NCI-H2029 (cell line): ENCODE data around the gene UGT1A3.

Source experiments
- DNase-seq: peaks from one replicate; lab custom pipeline; 2025; lab: John Stamatoyannopoulos, UW

UGT1A3 gene

DNA sequence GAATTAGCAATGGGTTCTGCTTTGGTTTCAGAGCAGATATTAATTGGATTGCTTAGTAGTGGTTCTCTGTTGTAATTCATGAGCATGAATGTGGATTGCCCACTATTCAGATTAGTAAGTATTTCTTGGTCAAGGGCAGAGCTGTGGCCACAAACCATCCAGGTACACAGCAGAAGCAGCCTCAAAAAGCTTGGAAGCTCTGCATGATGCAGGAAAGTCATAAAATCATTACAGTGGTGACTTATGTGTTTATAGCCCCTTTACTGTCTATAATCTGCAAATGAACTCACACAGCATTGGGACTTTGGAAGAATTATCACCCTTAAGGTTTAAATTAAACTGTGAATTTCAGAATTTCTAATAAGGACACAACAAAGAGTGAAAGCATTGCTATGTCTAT is 29.3 kb downstream of the UGT1A3 start:
- DNase-seq = no peak

DNA sequence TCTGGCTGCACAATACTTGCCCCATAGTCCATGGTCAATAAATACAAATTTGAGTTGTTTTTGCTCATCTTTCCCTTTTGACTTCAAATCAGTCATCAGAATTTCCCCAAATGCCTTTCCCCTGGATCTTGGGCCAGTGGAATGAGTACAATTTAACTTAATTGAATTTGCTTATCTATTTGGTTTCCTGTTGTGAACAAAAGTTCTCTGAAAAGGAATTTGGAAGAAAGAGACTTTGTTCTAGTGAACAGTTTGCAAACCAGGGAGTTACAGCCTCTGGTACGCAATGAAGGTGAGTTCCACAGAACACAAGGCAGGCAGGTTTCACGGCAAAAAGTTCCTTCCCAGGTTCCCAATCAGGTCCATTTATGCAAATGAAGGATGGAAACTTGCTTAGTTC is 30.0 kb downstream of the UGT1A3 start:
- no peak for DNase-seq

DNA sequence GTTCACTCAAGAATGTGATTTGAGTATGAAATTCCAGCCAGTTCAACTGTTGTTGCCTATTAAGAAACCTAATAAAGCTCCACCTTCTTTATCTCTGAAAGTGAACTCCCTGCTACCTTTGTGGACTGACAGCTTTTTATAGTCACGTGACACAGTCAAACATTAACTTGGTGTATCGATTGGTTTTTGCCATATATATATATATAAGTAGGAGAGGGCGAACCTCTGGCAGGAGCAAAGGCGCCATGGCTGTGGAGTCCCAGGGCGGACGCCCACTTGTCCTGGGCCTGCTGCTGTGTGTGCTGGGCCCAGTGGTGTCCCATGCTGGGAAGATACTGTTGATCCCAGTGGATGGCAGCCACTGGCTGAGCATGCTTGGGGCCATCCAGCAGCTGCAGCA is 31.2 kb downstream of the UGT1A3 start, which contains the start of gene UGT1A1:
TSS of gene UGT1A1 (plus strand) at position 228 of the 400 bp plus-strand sequence. CDS start at position 246, 18 bp downstream.
- no peak for DNase-seq

DNA sequence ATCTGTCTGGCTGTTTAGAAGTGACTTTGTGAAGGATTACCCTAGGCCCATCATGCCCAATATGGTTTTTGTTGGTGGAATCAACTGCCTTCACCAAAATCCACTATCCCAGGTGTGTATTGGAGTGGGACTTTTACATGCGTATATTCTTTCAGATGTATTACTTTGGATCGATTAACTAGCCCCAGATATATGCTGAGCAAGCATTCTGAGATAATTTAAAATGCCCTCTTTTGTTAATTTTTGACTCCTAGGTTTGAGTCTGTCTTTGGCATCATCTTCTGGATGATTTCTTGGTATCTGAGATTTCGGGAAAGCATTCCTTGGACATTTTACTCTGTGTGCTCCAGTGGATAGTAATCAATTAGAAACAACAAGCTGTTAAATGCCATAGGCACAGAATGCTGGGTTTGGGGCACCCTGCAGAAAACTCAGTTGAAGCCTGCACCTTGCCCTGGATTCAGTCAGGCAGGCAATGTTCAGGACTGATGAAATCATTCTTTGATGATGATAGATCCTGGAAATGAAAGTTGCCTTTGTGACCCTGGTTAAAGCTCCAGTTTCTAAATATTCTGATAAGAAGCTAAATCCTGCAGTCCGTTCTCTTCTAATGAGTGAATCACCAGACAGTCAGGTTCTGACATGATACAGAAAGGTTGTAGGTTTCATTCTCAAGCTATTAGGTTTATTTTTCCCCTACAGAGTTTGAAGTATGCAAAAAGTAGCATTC is 32.4 kb downstream of the UGT1A3 start:
- no peak for DNase-seq

DNA sequence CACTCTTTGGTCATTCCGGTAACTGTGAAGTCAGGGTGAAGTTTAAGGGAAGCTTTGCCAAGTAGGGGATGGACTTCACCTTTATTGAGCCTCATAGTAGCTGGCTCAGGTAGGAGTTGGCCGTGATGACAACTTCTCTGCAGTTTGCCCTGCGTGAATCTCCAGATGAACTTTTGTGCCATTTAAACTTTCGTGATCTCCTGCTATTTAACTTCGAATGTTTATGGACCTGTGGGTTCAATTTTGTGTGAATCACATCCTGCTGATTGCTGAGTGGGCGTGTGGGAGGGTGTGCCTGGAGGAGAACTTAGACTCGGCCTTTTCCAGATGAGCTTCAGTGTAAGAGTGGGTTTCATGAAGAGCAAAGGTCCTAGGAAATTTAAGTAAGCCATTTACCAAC is 35.4 kb downstream of the UGT1A3 start:
- DNase-seq = no peak

DNA sequence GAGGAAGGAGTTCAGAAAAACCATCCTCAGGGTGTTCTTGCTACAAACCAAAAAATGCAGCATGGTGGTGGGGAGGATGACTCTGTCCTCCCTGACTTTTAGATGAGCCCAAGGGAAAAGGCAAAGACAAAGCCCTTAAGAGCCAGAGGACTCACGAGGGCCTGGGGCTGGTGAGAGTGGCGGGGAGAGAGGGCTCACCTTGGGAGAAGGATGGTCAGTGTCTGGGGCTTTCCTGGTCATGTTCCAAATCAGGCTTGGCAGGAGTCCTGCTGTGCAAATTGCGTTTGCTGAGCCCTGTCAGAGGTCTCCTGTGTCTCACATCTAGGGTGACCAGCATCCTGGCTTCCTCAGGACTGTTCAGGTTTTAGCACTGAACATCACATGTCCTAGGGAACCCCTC is 35.9 kb downstream of the UGT1A3 start:
- DNase-seq = no peak

DNA sequence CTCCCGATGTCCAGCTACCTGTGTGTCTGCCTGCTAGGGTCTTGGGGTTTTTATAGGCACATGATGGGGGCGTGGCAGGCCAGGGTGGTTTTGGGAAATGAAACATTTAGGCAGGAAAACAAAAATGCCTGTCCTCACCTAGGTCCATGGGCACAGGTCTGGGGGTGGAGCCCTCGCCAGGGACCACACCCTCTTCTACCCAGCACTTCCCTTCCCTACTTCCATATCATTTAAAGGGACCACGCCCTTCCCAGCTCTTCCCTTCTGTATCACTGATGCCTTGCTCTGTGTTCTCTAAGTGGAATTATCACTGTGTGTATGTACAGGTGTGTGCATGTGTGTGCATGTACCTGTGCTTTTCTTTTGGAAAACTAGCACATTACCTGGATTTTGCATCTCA is 37.6 kb downstream of the UGT1A3 start:
- DNase-seq = no peak

DNA sequence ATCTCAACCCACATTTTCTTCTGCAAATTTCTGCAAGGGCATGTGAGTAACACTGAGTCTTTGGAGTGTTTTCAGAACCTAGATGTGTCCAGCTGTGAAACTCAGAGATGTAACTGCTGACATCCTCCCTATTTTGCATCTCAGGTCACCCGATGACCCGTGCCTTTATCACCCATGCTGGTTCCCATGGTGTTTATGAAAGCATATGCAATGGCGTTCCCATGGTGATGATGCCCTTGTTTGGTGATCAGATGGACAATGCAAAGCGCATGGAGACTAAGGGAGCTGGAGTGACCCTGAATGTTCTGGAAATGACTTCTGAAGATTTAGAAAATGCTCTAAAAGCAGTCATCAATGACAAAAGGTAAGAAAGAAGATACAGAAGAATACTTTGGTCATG is 39.2 kb downstream of the UGT1A3 start:
- no peak for DNase-seq

DNA sequence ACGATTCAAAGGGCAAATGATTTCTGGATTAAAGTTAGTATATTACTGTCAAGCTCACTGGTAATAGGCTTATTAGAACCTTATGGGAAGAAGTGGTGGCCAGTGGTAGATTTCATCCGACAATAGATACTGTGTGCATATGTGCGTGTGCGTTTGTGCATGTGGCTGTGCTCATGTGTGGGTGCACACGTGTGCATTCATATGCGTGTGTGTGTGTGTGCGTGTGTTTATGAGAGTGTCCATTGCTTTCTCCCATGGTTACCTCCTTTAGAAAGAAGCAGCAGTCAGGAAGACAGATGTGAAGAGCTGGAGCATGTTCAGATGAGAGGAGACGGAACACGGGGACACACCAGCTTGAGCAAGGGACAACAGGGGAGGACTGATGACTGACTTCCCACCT is 40.4 kb downstream of the UGT1A3 start:
- no peak for DNase-seq

DNA sequence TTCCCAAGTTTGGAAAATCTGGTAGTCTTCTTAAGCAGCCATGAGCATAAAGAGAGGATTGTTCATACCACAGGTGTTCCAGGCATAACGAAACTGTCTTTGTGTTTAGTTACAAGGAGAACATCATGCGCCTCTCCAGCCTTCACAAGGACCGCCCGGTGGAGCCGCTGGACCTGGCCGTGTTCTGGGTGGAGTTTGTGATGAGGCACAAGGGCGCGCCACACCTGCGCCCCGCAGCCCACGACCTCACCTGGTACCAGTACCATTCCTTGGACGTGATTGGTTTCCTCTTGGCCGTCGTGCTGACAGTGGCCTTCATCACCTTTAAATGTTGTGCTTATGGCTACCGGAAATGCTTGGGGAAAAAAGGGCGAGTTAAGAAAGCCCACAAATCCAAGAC is 43.3 kb downstream of the UGT1A3 start:
- DNase-seq = no peak

DNA sequence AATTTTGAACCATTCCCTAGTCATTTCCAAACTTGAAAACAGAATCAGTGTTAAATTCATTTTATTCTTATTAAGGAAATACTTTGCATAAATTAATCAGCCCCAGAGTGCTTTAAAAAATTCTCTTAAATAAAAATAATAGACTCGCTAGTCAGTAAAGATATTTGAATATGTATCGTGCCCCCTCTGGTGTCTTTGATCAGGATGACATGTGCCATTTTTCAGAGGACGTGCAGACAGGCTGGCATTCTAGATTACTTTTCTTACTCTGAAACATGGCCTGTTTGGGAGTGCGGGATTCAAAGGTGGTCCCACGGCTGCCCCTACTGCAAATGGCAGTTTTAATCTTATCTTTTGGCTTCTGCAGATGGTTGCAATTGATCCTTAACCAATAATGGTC is 43.7 kb downstream of the UGT1A3 start:
- no peak for DNase-seq

DNA sequence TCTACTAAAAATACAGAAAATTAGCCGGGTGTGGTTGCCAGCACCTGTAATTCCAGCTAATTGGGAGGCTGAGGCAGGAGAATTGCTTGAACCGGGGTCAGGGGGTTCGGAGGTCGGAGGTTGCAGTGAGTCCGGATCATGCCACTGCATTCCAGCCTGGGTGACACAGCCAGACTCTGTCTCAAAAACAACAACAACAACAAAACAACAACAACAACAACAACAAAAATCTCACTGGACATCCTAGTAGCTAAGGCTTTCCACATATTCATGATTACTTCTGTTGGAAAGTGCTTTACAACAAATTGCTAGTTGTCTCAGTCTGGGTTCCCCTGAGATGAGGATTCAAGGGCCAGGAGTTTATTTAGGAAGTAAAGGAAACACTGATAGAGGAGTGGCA is 45.0 kb downstream of the UGT1A3 start:
- DNase-seq = no peak

DNA sequence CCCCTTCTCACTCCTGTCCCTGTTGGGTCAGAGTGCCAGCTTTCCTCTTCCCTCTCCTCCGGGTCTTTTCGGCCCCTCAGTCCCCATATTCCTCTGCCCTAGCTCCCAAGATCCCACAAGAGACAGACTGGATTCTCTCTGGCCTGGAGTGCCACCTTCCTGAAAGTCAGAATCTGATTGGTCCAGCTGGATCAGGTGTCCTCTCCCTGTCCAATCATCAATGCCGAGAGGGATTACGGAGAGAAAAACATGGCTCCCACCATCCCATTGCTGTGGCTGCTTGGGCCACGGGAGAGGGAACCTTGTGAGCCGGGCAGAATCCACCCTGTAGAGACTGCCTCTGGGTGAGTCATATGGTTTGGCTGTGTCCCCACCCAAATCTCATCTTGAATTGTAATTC is 46.6 kb downstream of the UGT1A3 start:
- no peak for DNase-seq

DNA sequence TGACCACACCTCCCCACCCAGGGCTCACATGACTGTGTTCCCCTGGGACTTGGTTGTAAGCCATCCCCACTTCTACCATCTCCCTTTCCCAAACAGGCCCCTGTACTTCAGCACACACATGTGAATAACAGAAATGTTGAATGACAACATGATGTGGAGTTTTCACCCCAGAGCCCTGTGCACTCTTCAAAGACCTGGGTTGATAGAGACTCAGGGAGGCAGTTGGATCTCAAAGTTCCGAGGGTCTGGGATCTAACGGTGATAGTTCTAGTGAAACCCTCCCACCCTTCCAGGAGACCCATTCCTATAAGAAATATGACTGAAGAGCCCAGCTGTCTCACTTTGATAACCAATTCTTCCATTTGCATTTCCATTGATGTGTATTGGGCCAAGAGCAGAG is 49.2 kb downstream of the UGT1A3 start, which contains the start of gene MROH2A:
TSS of gene MROH2A (plus strand) at position 301 of the 400 bp plus-strand sequence. CDS start 1,029 bp downstream, outside the sequence.
- DNase-seq = no peak

DNA sequence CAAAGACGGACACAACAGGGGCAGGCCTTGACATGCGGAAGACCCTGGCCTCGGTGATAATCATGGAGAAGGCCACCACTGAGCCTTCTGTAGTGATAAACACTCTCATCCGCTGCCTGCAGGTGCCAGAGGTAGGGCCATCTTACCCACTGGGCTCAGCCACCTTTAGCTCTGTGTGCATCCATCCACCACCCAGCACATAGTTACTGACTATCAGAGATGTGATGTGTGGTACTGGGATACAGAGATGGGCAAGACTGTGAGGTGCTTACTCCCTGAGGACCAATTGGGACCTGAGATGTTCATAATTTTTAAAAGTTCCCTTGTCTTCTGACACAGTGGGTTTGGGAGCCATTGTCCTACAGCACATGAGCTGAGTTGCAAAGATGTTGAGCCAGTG is 50.9 kb downstream of the UGT1A3 start:
- DNase-seq = no peak

DNA sequence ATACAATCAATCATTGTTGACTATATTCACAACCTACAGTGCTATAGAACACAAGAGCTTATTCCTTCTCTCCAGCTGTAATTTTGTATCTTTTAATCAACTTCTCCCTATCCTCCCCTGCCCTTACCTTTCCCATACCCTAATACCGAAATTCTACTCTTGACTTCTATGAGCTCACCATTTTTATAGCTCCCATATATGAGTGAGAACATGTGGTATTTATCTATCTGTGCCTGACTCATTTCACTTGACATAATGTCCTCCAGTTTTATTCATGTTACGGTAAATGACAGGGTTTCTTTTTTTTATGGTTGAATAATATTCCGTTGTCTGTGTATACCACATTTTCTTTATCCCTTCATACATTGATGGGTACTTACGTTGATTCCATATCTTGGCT is 51.9 kb downstream of the UGT1A3 start:
- DNase-seq = no peak

DNA sequence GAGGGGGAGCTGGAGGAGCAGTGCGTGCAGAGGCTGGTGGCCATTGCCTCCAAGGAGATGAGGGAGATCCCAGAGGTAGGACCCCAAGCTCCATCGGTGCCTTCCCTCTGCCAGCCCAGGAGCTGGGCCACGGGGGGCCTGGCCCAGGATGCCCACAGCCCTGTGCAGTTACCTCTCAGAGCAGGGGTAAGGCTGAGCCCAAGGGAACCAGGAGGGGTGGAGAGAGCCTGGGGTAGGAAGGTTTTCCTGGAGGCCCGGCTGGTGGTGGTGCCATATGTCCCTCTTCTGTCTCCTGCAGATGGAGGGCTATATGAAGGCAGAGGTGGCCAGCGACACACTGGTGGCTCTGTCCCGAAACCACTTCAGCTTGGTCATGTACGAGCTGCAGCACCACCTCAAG is 60.7 kb downstream of the UGT1A3 start:
- DNase-seq = no peak

DNA sequence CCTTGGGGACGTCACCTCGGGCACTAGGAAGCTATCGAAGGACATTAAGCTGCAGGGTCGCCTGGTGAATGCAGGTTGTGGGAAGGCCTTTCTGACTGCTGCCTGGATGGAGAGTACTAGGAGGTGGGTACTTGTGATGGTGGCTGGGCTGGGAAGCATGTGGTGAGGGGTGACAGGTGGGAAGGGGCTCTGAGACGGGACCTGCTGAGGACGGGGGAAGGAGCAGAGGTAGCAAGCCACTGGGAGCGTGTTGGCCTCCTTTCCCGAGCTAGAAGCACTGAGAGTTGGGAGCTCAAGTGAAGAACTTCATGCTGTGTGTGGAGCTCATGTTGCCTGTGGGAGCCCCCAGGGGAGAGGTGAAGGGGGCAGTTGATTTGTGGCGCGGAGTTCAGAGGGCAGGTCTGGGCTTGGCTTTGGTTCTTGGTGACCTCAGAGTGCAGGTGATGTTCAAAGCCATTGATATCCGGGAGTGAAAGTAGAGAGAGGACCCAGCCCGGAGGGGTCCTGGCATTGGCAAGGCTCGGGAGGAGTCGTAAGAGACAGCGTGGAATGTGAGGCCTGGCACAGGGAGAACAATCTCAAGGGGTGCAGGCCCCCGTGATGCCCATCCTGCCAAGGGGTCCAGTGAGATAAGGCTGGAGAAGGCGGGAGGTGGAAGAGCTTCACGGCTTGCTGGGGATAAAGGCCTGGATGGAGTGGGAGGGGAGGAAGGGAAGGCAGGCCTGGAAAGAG is 62.5 kb downstream of the UGT1A3 start:
- DNase-seq = no peak

DNA sequence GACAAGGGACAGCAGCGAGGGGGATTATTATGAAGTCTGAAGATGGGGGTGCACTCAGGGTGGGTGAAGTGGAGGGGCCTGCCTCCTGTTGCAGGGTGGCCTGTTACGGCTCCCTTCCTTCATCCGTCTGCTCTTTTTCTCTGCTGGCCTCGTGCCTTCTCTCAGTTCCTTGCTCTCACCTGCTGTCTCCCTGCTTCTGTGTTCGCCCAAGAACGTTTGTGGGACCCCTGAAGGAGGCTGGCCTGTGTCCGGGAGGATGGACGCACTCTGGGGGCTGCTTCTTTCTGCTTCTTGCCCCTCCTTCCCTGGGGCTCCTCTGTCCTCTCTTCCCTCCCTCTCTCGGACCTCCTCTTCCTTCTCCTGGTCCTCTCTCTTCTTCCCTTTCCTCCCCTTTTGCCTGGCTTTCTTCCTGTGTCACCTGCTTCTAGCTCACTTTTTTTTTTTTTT is 63.1 kb downstream of the UGT1A3 start:
- DNase-seq = no peak

DNA sequence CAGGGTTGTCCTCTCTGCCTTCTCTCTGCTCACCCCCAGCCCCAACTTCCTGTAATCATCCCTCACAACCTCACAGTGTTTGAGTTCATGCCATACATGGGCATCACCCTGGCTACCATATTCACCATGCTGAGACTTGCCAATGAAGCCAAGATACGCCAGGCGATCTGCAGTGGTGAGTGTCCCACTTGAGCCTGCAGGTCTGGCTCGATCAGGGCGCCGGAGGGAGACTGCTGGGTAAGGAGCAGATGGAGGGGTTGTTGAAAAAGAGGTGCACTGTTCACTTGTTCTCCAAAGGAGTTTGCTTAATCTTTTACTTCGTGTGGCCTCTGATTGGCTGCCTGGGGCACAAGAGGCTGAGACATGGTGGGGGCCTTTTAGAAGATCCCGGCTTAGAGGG is 63.9 kb downstream of the UGT1A3 start:
- no peak for DNase-seq

DNA sequence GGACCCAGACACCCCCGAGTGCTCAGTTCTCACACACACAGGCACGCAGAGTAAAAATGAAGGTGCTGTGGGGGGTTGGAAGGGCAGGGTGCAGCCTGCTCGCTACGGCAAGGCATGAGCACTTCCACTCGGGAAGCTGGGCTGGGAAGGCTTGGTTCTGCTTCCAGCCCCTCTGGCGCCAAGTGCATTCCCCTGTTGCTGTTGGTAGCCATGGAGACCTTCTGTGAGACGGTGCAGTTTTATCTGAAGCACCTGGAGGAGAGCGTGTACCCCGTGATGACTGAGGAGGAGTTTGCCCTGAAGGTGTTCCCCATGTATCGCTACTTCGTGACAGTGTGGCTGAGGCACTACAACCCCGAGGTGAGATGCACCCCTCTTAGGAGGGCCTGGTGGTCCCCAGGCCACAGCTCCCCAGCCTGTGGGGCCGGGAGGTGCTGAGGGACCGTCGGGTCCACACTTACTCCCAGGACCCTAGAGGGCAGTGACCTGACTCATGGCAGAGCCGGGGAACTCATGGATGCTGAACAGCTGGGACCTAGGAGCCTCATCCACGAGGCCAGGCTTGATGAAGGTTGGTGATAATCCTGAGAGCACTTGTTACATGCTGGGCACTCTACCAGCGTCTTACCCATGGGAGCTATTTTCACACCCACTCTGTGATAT is 64.8 kb downstream of the UGT1A3 start:
- DNase-seq = no peak

DNA sequence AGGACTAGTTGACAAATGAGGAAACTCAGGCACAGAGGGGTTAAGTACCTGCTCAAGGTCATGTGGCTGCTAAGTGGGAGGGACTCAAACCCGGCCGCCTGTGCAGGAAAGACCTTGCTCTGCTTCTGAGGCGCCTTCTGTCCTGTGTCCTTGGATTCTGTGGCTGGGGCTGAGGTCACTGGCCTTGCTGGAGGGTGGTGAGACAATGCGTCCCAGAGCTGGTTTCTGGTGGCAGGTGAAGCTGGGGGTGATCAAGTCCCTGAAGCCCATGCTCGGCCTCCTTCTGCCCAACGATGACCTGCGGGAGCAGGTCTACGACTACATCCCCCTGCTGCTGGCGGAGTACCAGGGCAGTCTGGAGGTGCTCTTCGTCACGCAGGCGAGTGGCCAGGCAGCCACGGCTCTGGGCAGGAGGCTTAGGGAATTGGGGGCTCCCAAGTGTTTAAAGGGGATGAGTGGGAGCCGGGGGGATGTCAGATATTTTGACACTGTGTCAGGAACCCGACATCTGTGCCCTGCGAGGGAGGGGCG is 65.4 kb downstream of the UGT1A3 start:
- DNase-seq = no peak

DNA sequence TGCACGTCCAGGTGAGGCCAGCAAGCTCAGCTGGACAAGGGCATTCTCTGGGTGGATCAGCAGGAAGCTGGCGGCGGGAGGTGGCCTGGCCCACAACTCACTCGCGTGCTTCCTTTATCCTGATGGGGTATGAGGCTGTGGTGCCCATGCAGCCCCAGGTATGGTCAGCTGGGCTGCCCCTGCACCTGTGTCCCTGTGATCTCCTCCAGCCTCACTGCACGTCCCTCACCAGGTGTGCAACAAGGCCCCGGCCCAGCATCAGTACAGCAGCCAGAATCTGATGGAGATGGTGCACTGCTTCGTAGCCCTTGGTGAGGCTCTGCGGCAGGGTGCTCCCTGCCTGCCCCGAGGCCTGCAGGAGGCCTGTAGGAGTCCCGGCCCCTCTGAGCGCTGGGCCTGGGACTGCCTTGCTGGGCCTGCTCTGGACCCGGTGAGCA is 66.9 kb downstream of the UGT1A3 start:
- DNase-seq = no peak
